ENCODE data around the gene TSPO2.
"Not testable (repeated sequence)": the region's sequence is repeated elsewhere in the genome, so short reads cannot be mapped to it uniquely, and the experiment has no call there.

TSPO2 gene

GRCh38 chr6:41008011-41008410, 34.3 kb upstream of the TSPO2 start:
- Histone ChIP-seq H3K27ac (ENCODE audit: low read length) (no peak overlapping the region), H3K9me3 (ENCODE audit: control insufficient read depth, insufficient read depth, low read length) (no peaks in the 10 kb centered on the region), H3K27me3 (ENCODE audit: control insufficient read depth, insufficient read depth, low read length) (no peaks in the 10 kb centered on the region), H3K4me3 (ENCODE audit: low read length) (no peak overlapping the region), H3K4me1 (ENCODE audit: control insufficient read depth, insufficient read depth, low read length) (no peaks in the 10 kb centered on the region), H3K36me3 (ENCODE audit: control insufficient read depth, insufficient read depth, low read length) (no peaks in the 10 kb centered on the region)
- no peak for DNase-seq (ENCODE audit: low read depth, low spot score)
- no CpG with 5 or more reads among the region's 3 CpGs for WGBS (ENCODE audit: insufficient coverage, insufficient read length)

- Histone ChIP-seq H3K9me3 (ENCODE audit: control insufficient read depth, insufficient read depth, low read length) (no peaks in the 10 kb centered on the region), H3K27ac (ENCODE audit: low read length) (no peak overlapping the region), H3K4me1 (ENCODE audit: control insufficient read depth, insufficient read depth, low read length) (no peaks in the 10 kb centered on the region), H3K36me3 (ENCODE audit: control insufficient read depth, insufficient read depth, low read length) (no peaks in the 10 kb centered on the region), H3K27me3 (ENCODE audit: control insufficient read depth, insufficient read depth, low read length) (no peaks in the 10 kb centered on the region), H3K4me3 (ENCODE audit: low read length) (no peak overlapping the region)
- DNase-seq (ENCODE audit: low read depth, low spot score): no peak
- no CpG with 5 or more reads among the region's 1 CpG for WGBS (ENCODE audit: insufficient coverage, insufficient read length)
These were observed 32.6 kb upstream of the TSPO2 start for GRCh38 chr6:41009669-41010068.

- Histone ChIP-seq H3K9me3 (ENCODE audit: control insufficient read depth, insufficient read depth, low read length) (no peaks in the 10 kb centered on the region), H3K27ac (ENCODE audit: low read length) (no peak overlapping the region), H3K27me3 (ENCODE audit: control insufficient read depth, insufficient read depth, low read length) (no peaks in the 10 kb centered on the region), H3K36me3 (ENCODE audit: control insufficient read depth, insufficient read depth, low read length) (no peaks in the 10 kb centered on the region), H3K4me1 (ENCODE audit: control insufficient read depth, insufficient read depth, low read length) (no peaks in the 10 kb centered on the region), H3K4me3 (ENCODE audit: low read length) (no peak overlapping the region)
- no peak for DNase-seq (ENCODE audit: low read depth, low spot score)
- WGBS (ENCODE audit: insufficient coverage, insufficient read length): no CpG with 5 or more reads among the region's 2 CpGs
These were observed 30.6 kb upstream of the TSPO2 start for GRCh38 chr6:41011673-41012072.

DNA sequence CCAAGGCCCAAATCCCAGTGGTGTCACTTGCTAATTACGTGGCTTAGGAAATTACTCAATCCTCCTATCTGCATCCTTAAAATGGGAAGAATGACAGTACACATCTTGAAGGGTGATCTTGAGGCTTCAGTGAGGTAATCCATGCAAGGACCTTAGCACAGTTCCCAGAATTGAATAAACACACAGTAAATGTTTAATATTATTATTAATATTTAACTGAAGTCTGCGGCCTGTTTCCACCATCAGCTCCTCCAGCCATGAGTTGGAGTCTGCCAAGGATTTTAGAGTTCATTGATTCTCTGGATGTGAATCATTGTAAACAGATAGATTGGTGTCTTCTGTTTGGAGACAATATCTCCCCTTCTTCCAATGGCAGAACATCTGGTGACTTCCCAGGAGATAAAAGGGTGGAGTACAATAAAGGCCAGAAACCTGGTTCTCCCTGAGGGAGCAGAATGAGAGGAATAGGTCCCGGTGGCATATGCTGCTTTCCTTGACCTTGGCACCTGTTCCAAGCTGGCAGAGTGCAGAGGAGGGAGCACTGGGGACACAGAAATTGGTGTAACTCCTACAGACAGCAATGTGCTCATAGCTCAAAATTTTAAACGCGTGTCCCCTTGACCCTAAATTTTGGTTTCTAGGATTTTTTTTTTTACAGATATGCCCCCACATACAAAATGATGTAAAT, 28.7 kb upstream of the TSPO2 start:
- Histone ChIP-seq H3K27me3 (ENCODE audit: control insufficient read depth, insufficient read depth, low read length) (no peaks in the 10 kb centered on the region), H3K4me3 (ENCODE audit: low read length) (no peak overlapping the region), H3K4me1 (ENCODE audit: control insufficient read depth, insufficient read depth, low read length) (no peaks in the 10 kb centered on the region), H3K9me3 (ENCODE audit: control insufficient read depth, insufficient read depth, low read length) (no peaks in the 10 kb centered on the region), H3K27ac (ENCODE audit: low read length) (no peak overlapping the region), H3K36me3 (ENCODE audit: control insufficient read depth, insufficient read depth, low read length) (no peaks in the 10 kb centered on the region)
- WGBS (ENCODE audit: insufficient coverage, insufficient read length): no CpG with 5 or more reads among the region's 5 CpGs
- DNase-seq (ENCODE audit: low read depth, low spot score): no peak

DNA sequence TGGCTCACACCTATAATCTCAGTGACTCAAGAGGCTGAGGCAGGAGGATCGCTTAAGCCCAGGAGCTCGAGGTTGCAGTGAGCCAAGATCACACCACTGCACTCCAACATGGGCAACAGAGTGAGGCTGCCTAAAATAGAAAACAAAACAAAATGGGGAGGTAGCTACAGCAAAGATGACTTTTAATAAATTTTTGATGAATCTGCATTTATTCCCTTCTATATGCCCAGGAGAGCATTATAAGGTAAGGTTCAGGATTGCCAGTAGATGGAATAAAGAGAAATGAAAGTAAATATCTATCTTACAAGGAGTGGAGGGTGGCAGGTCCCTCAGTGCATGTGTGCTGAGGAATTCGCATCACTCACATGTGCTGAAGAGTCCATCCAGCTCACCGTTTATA, 27.5 kb upstream of the TSPO2 start:
- DNase-seq (ENCODE audit: low read depth, low spot score): no peak
- Histone ChIP-seq H3K9me3 (ENCODE audit: control insufficient read depth, insufficient read depth, low read length) (no peaks in the 10 kb centered on the region), H3K27ac (ENCODE audit: low read length) (no peak overlapping the region), H3K4me1 (ENCODE audit: control insufficient read depth, insufficient read depth, low read length) (no peaks in the 10 kb centered on the region), H3K27me3 (ENCODE audit: control insufficient read depth, insufficient read depth, low read length) (no peaks in the 10 kb centered on the region), H3K4me3 (ENCODE audit: low read length) (no peak overlapping the region), H3K36me3 (ENCODE audit: control insufficient read depth, insufficient read depth, low read length) (no peaks in the 10 kb centered on the region)
- no CpG with 5 or more reads among the region's 4 CpGs for WGBS (ENCODE audit: insufficient coverage, insufficient read length)

DNA sequence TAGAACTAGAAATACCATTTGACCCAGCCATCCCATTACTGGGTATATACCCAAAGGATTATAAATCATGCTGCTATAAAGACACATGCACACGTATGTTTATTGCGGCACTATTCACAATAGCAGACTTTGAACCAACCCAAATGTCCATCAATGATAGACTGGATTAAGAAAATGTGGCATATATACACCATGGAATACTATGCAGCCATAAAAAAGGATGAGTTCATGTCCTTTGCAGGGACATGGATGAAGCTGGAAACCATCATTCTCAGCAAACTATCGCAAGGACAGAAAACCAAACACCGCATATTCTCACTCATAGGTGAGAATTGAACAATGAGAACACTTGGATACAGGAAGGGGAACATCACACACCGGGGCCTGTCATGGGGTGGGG, 26.4 kb upstream of the TSPO2 start:
- WGBS (ENCODE audit: insufficient coverage, insufficient read length): no CpG with 5 or more reads among the region's 5 CpGs
- not testable (repeated sequence) for H3K27ac ChIP-seq (ENCODE audit: low read length); H3K4me1 ChIP-seq (ENCODE audit: control insufficient read depth, insufficient read depth, low read length); H3K4me3 ChIP-seq (ENCODE audit: low read length); H3K27me3 ChIP-seq (ENCODE audit: control insufficient read depth, insufficient read depth, low read length); H3K36me3 ChIP-seq (ENCODE audit: control insufficient read depth, insufficient read depth, low read length); DNase-seq (ENCODE audit: low read depth, low spot score); H3K9me3 ChIP-seq (ENCODE audit: control insufficient read depth, insufficient read depth, low read length)

DNA sequence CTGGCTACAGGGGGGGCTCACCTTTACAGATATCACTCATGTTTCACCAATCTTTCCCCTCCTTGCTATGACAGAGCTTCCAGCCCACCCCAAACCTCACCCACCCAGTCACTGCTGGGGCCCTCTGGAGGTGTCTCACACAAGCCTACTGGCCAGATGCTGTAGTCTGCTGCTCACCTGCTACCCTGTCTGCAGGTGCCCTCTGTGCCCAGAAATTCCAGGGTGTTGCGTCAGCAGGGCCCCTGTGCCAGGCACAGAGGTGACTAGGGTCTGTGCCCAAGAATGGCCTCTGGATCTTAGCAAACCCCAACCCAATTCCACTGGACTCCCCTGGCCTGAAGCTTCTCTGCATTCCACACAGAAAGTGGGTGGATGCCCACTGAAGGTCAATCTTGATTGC, 24.6 kb upstream of the TSPO2 start:
- Histone ChIP-seq H3K27ac (ENCODE audit: low read length) (no peak overlapping the region), H3K36me3 (ENCODE audit: control insufficient read depth, insufficient read depth, low read length) (no peaks in the 10 kb centered on the region), H3K9me3 (ENCODE audit: control insufficient read depth, insufficient read depth, low read length) (no peaks in the 10 kb centered on the region), H3K4me3 (ENCODE audit: low read length) (no peak overlapping the region), H3K4me1 (ENCODE audit: control insufficient read depth, insufficient read depth, low read length) (no peaks in the 10 kb centered on the region), H3K27me3 (ENCODE audit: control insufficient read depth, insufficient read depth, low read length) (no peaks in the 10 kb centered on the region)
- no CpG with 5 or more reads among the region's 1 CpG for WGBS (ENCODE audit: insufficient coverage, insufficient read length)
- no peak for DNase-seq (ENCODE audit: low read depth, low spot score)

- H3K9me3 ChIP-seq (ENCODE audit: control insufficient read depth, insufficient read depth, low read length): no peaks in the 10 kb centered on the region
- H3K27me3 ChIP-seq (ENCODE audit: control insufficient read depth, insufficient read depth, low read length): no peaks in the 10 kb centered on the region
- DNase-seq (ENCODE audit: low read depth, low spot score): no peak
- H3K4me3 ChIP-seq (ENCODE audit: low read length): no peak overlapping the region
- WGBS (ENCODE audit: insufficient coverage, insufficient read length): no CpG with 5 or more reads among the region's 3 CpGs
- H3K27ac ChIP-seq (ENCODE audit: low read length): no peak overlapping the region
- no peaks in the 10 kb centered on the region for H3K36me3 ChIP-seq (ENCODE audit: control insufficient read depth, insufficient read depth, low read length)
- no peaks in the 10 kb centered on the region; the same call in 1 of the 2 replicates for H3K4me1 ChIP-seq (ENCODE audit: control insufficient read depth, insufficient read depth, low read length)
These were observed 20.4 kb upstream of the TSPO2 start for GRCh38 chr6:41021832-41022231.

DNA sequence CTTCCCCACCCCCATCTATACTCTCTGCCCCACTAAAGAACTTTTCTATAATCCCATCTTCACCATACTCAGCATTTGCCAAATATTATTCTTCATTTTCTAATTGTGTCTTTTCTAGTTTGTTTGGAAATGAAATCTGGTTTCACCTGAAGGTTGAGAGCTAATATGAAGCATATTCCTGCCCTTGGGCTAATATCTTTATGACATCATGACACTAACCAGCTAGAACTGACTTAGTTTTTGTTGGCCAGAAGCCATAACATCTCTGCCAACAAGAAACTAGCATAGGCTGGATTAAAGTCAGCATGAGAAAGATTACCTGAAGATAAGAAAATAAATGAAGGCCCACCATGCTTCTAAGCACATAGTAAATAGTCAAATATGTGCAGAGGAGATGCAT, 20.0 kb upstream of the TSPO2 start:
- H3K27me3 ChIP-seq (ENCODE audit: control insufficient read depth, insufficient read depth, low read length): no peaks in the 10 kb centered on the region
- no peak overlapping the region for H3K27ac ChIP-seq (ENCODE audit: low read length)
- H3K4me1 ChIP-seq (ENCODE audit: control insufficient read depth, insufficient read depth, low read length): no peaks in the 10 kb centered on the region; the same call in 1 of the 2 replicates
- H3K9me3 ChIP-seq (ENCODE audit: control insufficient read depth, insufficient read depth, low read length): no peaks in the 10 kb centered on the region
- no peak for DNase-seq (ENCODE audit: low read depth, low spot score)
- H3K36me3 ChIP-seq (ENCODE audit: control insufficient read depth, insufficient read depth, low read length): no peaks in the 10 kb centered on the region
- H3K4me3 ChIP-seq (ENCODE audit: low read length): no peak overlapping the region

- H3K9me3 ChIP-seq (ENCODE audit: control insufficient read depth, insufficient read depth, low read length): no peaks in the 10 kb centered on the region
- H3K36me3 ChIP-seq (ENCODE audit: control insufficient read depth, insufficient read depth, low read length): no peaks in the 10 kb centered on the region
- H3K4me3 ChIP-seq (ENCODE audit: low read length): no peak overlapping the region
- H3K27ac ChIP-seq (ENCODE audit: low read length): no peak overlapping the region
- no peaks in the 10 kb centered on the region; the same call in 1 of the 2 replicates for H3K4me1 ChIP-seq (ENCODE audit: control insufficient read depth, insufficient read depth, low read length)
- no CpG with 5 or more reads among the region's 3 CpGs for WGBS (ENCODE audit: insufficient coverage, insufficient read length)
- DNase-seq (ENCODE audit: low read depth, low spot score): no peak
- H3K27me3 ChIP-seq (ENCODE audit: control insufficient read depth, insufficient read depth, low read length): no peaks in the 10 kb centered on the region
These were observed 19.2 kb upstream of the TSPO2 start for GRCh38 chr6:41023114-41023513.

GRCh38 chr6:41025966-41026530, 16.2 kb upstream of the TSPO2 start:
- Histone ChIP-seq H3K4me1 (ENCODE audit: control insufficient read depth, insufficient read depth, low read length) (peaks cover 3% of the 10 kb centered on the region), H3K4me3 (ENCODE audit: low read length) (no peak overlapping the region), H3K9me3 (ENCODE audit: control insufficient read depth, insufficient read depth, low read length) (no peaks in the 10 kb centered on the region), H3K36me3 (ENCODE audit: control insufficient read depth, insufficient read depth, low read length) (no peaks in the 10 kb centered on the region), H3K27ac (ENCODE audit: low read length) (no peak overlapping the region), H3K27me3 (ENCODE audit: control insufficient read depth, insufficient read depth, low read length) (no peaks in the 10 kb centered on the region)
- no CpG with 5 or more reads among the region's 3 CpGs for WGBS (ENCODE audit: insufficient coverage, insufficient read length)
- DNase-seq (ENCODE audit: low read depth, low spot score): no peak
